IMR-90 (cell line): ENCODE measurements around the gene TYRP1. TPM values are rescaled to one million over a fixed set of nuclear protein-coding genes. Genes with fewer than 3 reads are reported as not detected.

Experiments used
- ATAC-seq: fragments of 200-7000 bp; cut with Tn5 transposase; 2 replicates; pipeline ENCODE4 v1.9.1; 2020; ENCODE audit warnings: low read depth, mild to moderate bottlenecking, moderate library complexity
- BruUV-seq: library from RNA; stranded (reverse); fragments of 400-500 nt; replicated peaks from 2 replicates; lab custom pipeline; 2021; lab: Mats Ljungman, UMichigan
- CTCF ChIA-PET: fragments of 300-600 bp; formaldehyde crosslinking; extraction: SDS; loops from one replicate; lab custom pipeline; 2021; ENCODE audit warnings: antibody characterized with exemption; lab: Yijun Ruan, JAX
- POLR2A ChIA-PET: fragments of 300-600 bp; sonication (Branson Sonifier 250); formaldehyde crosslinking; loops from one replicate; lab custom pipeline; 2022; ENCODE audit warnings: antibody characterized with exemption; ENCODE audit not compliant: unreplicated experiment; lab: Charles Lee
- DNase-seq: peaks from one replicate; pipeline ENCODE4 v3.0.0; 2013
- H2AFZ ChIP-seq: replicated peaks from 2 replicates; pipeline ENCODE3; 2013; ENCODE audit warnings: low read length, mild to moderate bottlenecking; ENCODE audit not compliant: poor library complexity
- H2AK5ac ChIP-seq: 2 replicates; pipeline ENCODE4 v1.6.1; 2013; ENCODE audit warnings: low read depth, low read length, inconsistent platforms
- H2AK9ac ChIP-seq: replicated peaks from 2 replicates; pipeline ENCODE3; 2013; ENCODE audit warnings: mild to moderate bottlenecking, low read depth, low read length, moderate library complexity; ENCODE audit not compliant: poor library complexity
- H2BK120ac ChIP-seq: 2 replicates; pipeline ENCODE4 v1.6.1; 2013; ENCODE audit warnings: low read depth, low read length, inconsistent platforms
- H2BK15ac ChIP-seq: 3 replicates; pipeline ENCODE4 v1.6.1; 2013; ENCODE audit warnings: low read depth, low read length, inconsistent platforms
- H2BK20ac ChIP-seq: 2 replicates; pipeline ENCODE4 v1.6.1; 2013; ENCODE audit warnings: low read depth, mild to moderate bottlenecking, inconsistent platforms, low read length, moderate library complexity
- H2BK5ac ChIP-seq: 2 replicates; pipeline ENCODE4 v1.6.1; 2013; ENCODE audit warnings: mild to moderate bottlenecking, low read depth, low read length, inconsistent platforms; ENCODE audit not compliant: poor library complexity, severe bottlenecking
- H3K14ac ChIP-seq: replicated peaks from 2 replicates; pipeline ENCODE4 v1.6.1; 2013; ENCODE audit warnings: low read depth, low read length, inconsistent platforms
- H3K18ac ChIP-seq: 2 replicates; pipeline ENCODE4 v1.6.1; 2013; ENCODE audit warnings: low read depth, low read length, control low read depth
- H3K23ac ChIP-seq: 2 replicates; pipeline ENCODE4 v1.6.1; 2013; ENCODE audit warnings: low read depth, low read length, inconsistent platforms
- H3K27ac ChIP-seq: 2 replicates; pipeline ENCODE4 v1.5.1; 2013; ENCODE audit warnings: mild to moderate bottlenecking, control low read depth, low read length; ENCODE audit not compliant: insufficient read depth
- H3K27me3 ChIP-seq: 2 replicates; pipeline ENCODE4 v1.6.1; 2013; ENCODE audit warnings: low read length; ENCODE audit not compliant: control insufficient read depth, insufficient read depth
- H3K36me3 ChIP-seq: 2 replicates; pipeline ENCODE4 v1.6.1; 2013; ENCODE audit warnings: low read length, mixed read lengths; ENCODE audit not compliant: control insufficient read depth, insufficient read depth
- H3K4ac ChIP-seq: 2 replicates; pipeline ENCODE4 v1.6.1; 2013; ENCODE audit warnings: low read depth, low read length, inconsistent platforms
- H3K4me1 ChIP-seq: 2 replicates; pipeline ENCODE4 v1.6.1; 2013; ENCODE audit warnings: low read length, mixed read lengths; ENCODE audit not compliant: control insufficient read depth, insufficient read depth
- H3K4me2 ChIP-seq: 2 replicates; pipeline ENCODE4 v1.6.1; 2013; ENCODE audit warnings: low read depth, mild to moderate bottlenecking, control low read depth, low read length, moderate library complexity
- H3K4me3 ChIP-seq: 2 replicates; pipeline ENCODE4 v1.5.1; 2013; ENCODE audit warnings: low read depth, mild to moderate bottlenecking, control low read depth, low read length, moderate library complexity; ENCODE audit not compliant: insufficient read depth
- H3K56ac ChIP-seq: 2 replicates; pipeline ENCODE4 v1.6.1; 2013; ENCODE audit warnings: low read length, inconsistent platforms; ENCODE audit not compliant: insufficient read depth; ENCODE audit errors: extremely low read depth
- H3K79me1 ChIP-seq, 2 experiments: 2 replicates each; pipeline ENCODE4 v1.6.1; 2013; ENCODE audit warnings: low read length in 2 of 2, inconsistent platforms in 1 of 2, low read depth in 1 of 2
- H3K9ac ChIP-seq: 2 replicates; pipeline ENCODE4 v1.6.1; 2013; ENCODE audit warnings: low read depth, low read length, control low read depth
- H3K9me1 ChIP-seq: 2 replicates; pipeline ENCODE4 v1.6.1; 2013; ENCODE audit warnings: low read length, inconsistent platforms; ENCODE audit not compliant: insufficient read depth
- H3K9me3 ChIP-seq: 2 replicates; pipeline ENCODE4 v1.6.1; 2013; ENCODE audit warnings: low read length; ENCODE audit not compliant: control insufficient read depth, insufficient read depth
- H4K20me1 ChIP-seq: 2 replicates; pipeline ENCODE4 v1.6.1; 2013; ENCODE audit warnings: low read length, inconsistent platforms; ENCODE audit not compliant: insufficient read depth
- H4K5ac ChIP-seq: 2 replicates; pipeline ENCODE4 v1.6.1; 2013; ENCODE audit warnings: mild to moderate bottlenecking, low read depth, low read length, control low read depth
- H4K8ac ChIP-seq, 2 experiments: 2 replicates each; pipeline ENCODE4 v1.6.1; 2013; ENCODE audit warnings: low read depth in 2 of 2, low read length in 2 of 2, control low read depth in 1 of 2, inconsistent platforms in 1 of 2
- H4K91ac ChIP-seq: 2 replicates; pipeline ENCODE4 v1.6.1; 2013; ENCODE audit warnings: low read depth, low read length, inconsistent platforms; ENCODE audit not compliant: insufficient read depth
- CHD1 ChIP-seq: IDR thresholded peaks from 2 replicates; pipeline ENCODE4 v1.6.1; 2012; ENCODE audit warnings: low read depth, low read length, improper control_type of control experiment
- MAFK ChIP-seq: IDR thresholded peaks from 2 replicates; pipeline ENCODE4 v1.6.1; 2012; ENCODE audit warnings: low read depth, low read length, improper control_type of control experiment
- MAZ ChIP-seq: IDR thresholded peaks from 2 replicates; pipeline ENCODE4 v1.6.1; 2012; ENCODE audit warnings: low read depth, mild to moderate bottlenecking, low read length, improper control_type of control experiment, moderate library complexity, borderline replicate concordance
- RCOR1 ChIP-seq: IDR thresholded peaks from 2 replicates; pipeline ENCODE4 v1.6.1; 2012; ENCODE audit warnings: mild to moderate bottlenecking, low read length, improper control_type of control experiment; ENCODE audit not compliant: insufficient replicate concordance
- WGBS, 2 experiments: methylation state at CpG; one replicate each; pipeline versions ENCODE4 v1.1.5 to v1.1.7; 2013; ENCODE audit warnings: missing lambda C conversion rate in 2 of 2; ENCODE audit not compliant: insufficient read length in 1 of 2; ENCODE audit errors: extremely low coverage in 2 of 2; 5-methylcytosine and 5-hydroxymethylcytosine counted together
- dilution Hi-C: fragments of 300-500 bp; cut with HindIII; formaldehyde crosslinking; loops from one replicate; pipeline ENCODE4 v1.14.3; 2018; ENCODE audit warnings: low sequenced_read_pairs; ENCODE audit not compliant: unreplicated experiment
- in situ Hi-C: fragments of 300-500 bp; cut with MboI; formaldehyde crosslinking; loops from 3 replicates; pipeline ENCODE4 v1.14.3; 2019; ENCODE audit warnings: low sequenced_read_pairs, inconsistent platforms, mixed read lengths
- intact Hi-C: fragments of 100-400 bp; cut with micrococcal nuclease; formaldehyde crosslinking; loops from 2 replicates; pipeline ENCODE4 v1.10.0; 2022
- polyA plus RNA-seq, 3 experiments: library from polyadenylated mRNA; depleted of rRNA; stranded (reverse); fragments of >200 nt; gene quantifications; 2 replicates each; pipeline ENCODE4 v1.2.3, GENCODE V29; 2012; ENCODE audit warnings: low replicate concordance in 1 of 3
- total RNA-seq: library from RNA; depleted of rRNA; stranded (reverse); fragments of >200 nt; gene quantifications from 2 replicates; pipeline ENCODE4 v1.2.3, GENCODE V29; 2012

Gene TYRP1
- total and polyA plus RNA-seq, 2 of the 4 experiments (the other 2 are of a cell fraction), result 0.60 to 0.90 TPM

GRCh38 chr9:12659220-12659619 lies 34.0 kb upstream of the TYRP1 start:
- CTCF ChIA-PET, result no interaction called here
- Histone ChIP-seq H2BK20ac (no peak overlapping the region), H3K18ac (no peak overlapping the region), H3K4me1 (no peaks in the 10 kb centered on the region), H4K91ac (no peak overlapping the region), H3K4ac (no peak overlapping the region), H2AFZ (no peak overlapping the region), H3K9me1 (no peaks in the 10 kb centered on the region), H2AK5ac (no peak overlapping the region), H3K56ac (no peak overlapping the region), H3K9me3 (no peaks in the 10 kb centered on the region), H4K5ac (no peak overlapping the region), H4K8ac (no peak overlapping the region), H2BK15ac (no peak overlapping the region), H3K36me3 (no peaks in the 10 kb centered on the region), H2AK9ac (no peak overlapping the region), H3K79me1 (no peaks in the 10 kb centered on the region), H3K9ac (no peak overlapping the region), H3K23ac (no peak overlapping the region), H3K14ac (no peak overlapping the region), H2BK120ac (no peak overlapping the region), H4K20me1 (no peaks in the 10 kb centered on the region), H2BK5ac (no peak overlapping the region), H3K27ac (no peak overlapping the region), H3K4me3 (no peak overlapping the region), H3K4me2 (no peak overlapping the region), H3K27me3 (no peaks in the 10 kb centered on the region)
- dilution Hi-C loops (no loop called here), in situ Hi-C loops (no loop called here), intact Hi-C loops (no loop called here)
- POLR2A ChIA-PET, result no interaction called here
- no peak for TF ChIP-seq CHD1
- TF ChIP-seq MAFK, result no peak
- TF ChIP-seq RCOR1, result no peak
- no peak for TF ChIP-seq MAZ
- 80% methylated on average over 1 of the region's 4 CpGs; no CpG with 5 or more reads in 1 of the 2 experiments for WGBS, 2 experiments
- DNase-seq (no peak), ATAC-seq (no peak)
- BruUV-seq, result no TSS peak
